H1 (cell line): Measurements from ENCODE around the gene ZNF333. TPM values are rescaled to one million over a fixed set of nuclear protein-coding genes. Genes with fewer than 3 reads are reported as not detected.

ENCODE experiments used
- CTCF ChIA-PET: fragments of 300-600 bp; sonication (Branson Sonifier 250); formaldehyde crosslinking; loops from one replicate; lab custom pipeline; 2021; ENCODE audit not compliant: partially characterized antibody; lab: Charles Lee
- POLR2A ChIA-PET: fragments of 300-600 bp; sonication (Branson Sonifier 250); formaldehyde crosslinking; loops from one replicate; lab custom pipeline; 2021; ENCODE audit warnings: inconsistent platforms; ENCODE audit not compliant: partially characterized antibody; lab: Charles Lee
- DNase-seq, 2 experiments: peaks; one replicate each; pipeline versions ENCODE4 v3.0.0 to v3.0.0-alpha.2; 2010 to 2022; ENCODE audit warnings: low spot score in 2 of 2, low read depth in 1 of 2, mixed read lengths in 1 of 2
- FAIRE-seq: peaks from 2 replicates; lab custom pipeline; 2011; peaks lifted over from hg19 to GRCh38; lab: Jason Lieb, UNC
- H2AFZ ChIP-seq: 2 replicates; pipeline ENCODE4 v1.8.1; 2012; ENCODE audit warnings: low read length, inconsistent platforms
- H2AK5ac ChIP-seq: 2 replicates; pipeline ENCODE4 v1.6.1; 2013; ENCODE audit warnings: low read depth, low read length
- H2BK120ac ChIP-seq: replicated peaks from 2 replicates; pipeline ENCODE3; 2013; ENCODE audit warnings: low read depth, low read length, inconsistent platforms
- H2BK12ac ChIP-seq: 2 replicates; pipeline ENCODE4 v1.6.1; 2013; ENCODE audit warnings: low read depth, low read length
- H2BK15ac ChIP-seq: 2 replicates; pipeline ENCODE4 v1.6.1; 2013; ENCODE audit warnings: low read length
- H2BK20ac ChIP-seq: 2 replicates; pipeline ENCODE4 v1.6.1; 2013; ENCODE audit warnings: low read length
- H2BK5ac ChIP-seq: 2 replicates; pipeline ENCODE4 v1.6.1; 2013; ENCODE audit warnings: low read depth, low read length
- H3K14ac ChIP-seq: 2 replicates; pipeline ENCODE4 v1.6.1; 2013; ENCODE audit warnings: inconsistent platforms; ENCODE audit not compliant: insufficient read length
- H3K18ac ChIP-seq: 2 replicates; pipeline ENCODE4 v1.6.1; 2013; ENCODE audit warnings: low read length; ENCODE audit errors: extremely low read depth
- H3K23ac ChIP-seq: 2 replicates; pipeline ENCODE4 v1.6.1; 2013; ENCODE audit warnings: inconsistent platforms; ENCODE audit not compliant: insufficient read length
- H3K23me2 ChIP-seq: 2 replicates; pipeline ENCODE4 v1.6.1; 2013; ENCODE audit warnings: low read depth, low read length
- H3K27ac ChIP-seq: 2 replicates; pipeline ENCODE4 v1.6.1; 2011; ENCODE audit warnings: low read depth, low read length, inconsistent platforms
- H3K27me3 ChIP-seq, 4 experiments: replicated peaks in 1 of 4; 1 replicate in 1 of 4; 2 replicates in 3 of 4; pipeline versions ENCODE4 v1.6.1 to v1.8.1; 2011 to 2013; ENCODE audit warnings: low read length in 3 of 4, mild to moderate bottlenecking in 3 of 4, inconsistent platforms in 2 of 4, mixed read lengths in 2 of 4, moderate library complexity in 1 of 4; ENCODE audit not compliant: control insufficient read depth in 3 of 4, insufficient read depth in 3 of 4; ENCODE audit errors: extremely low read depth in 1 of 4
- H3K36me3 ChIP-seq, 4 experiments: 2 replicates each; pipeline versions ENCODE4 v1.6.1 to v1.8.1; 2011 to 2013; ENCODE audit warnings: mild to moderate bottlenecking in 4 of 4, low read length in 3 of 4, moderate library complexity in 2 of 4, control low read depth in 1 of 4, inconsistent platforms in 1 of 4; ENCODE audit not compliant: insufficient read depth in 4 of 4, control insufficient read depth in 2 of 4
- H3K4ac ChIP-seq: replicated peaks from 2 replicates; pipeline ENCODE3; 2013; ENCODE audit warnings: low read length, low read depth, mixed read lengths, inconsistent platforms; ENCODE audit not compliant: insufficient read length
- H3K4me1 ChIP-seq, 4 experiments: replicated peaks in 1 of 4; 1 replicate in 1 of 4; 2 replicates in 3 of 4; pipeline versions ENCODE4 v1.6.1 to v1.8.1; 2011 to 2013; ENCODE audit warnings: low read length in 3 of 4, inconsistent platforms in 2 of 4, mixed read lengths in 1 of 4; ENCODE audit not compliant: insufficient read depth in 4 of 4, control insufficient read depth in 3 of 4
- H3K4me2 ChIP-seq, 2 experiments: 2 replicates each; pipeline versions ENCODE4 v1.6.1 to v1.8.1; 2011 to 2013; ENCODE audit warnings: low read depth in 2 of 2, low read length in 2 of 2, control low read depth in 1 of 2, inconsistent platforms in 1 of 2, mild to moderate bottlenecking in 1 of 2; ENCODE audit not compliant: insufficient read depth in 1 of 2
- H3K4me3 ChIP-seq, 4 experiments: fragments of 200-600, 300-600 bp in 1 of 4; sonication (generic), shearing (Covaris generic), sonication (Bioruptor Twin) in 1 of 4; 2 replicates each; pipeline versions ENCODE4 v1.5.1 to v1.8.1; 2011 to 2016; ENCODE audit warnings: low read length in 4 of 4, low read depth in 3 of 4, control low read depth in 2 of 4, inconsistent platforms in 2 of 4, mild to moderate bottlenecking in 2 of 4, mixed read lengths in 1 of 4, moderate library complexity in 1 of 4; ENCODE audit not compliant: insufficient read depth in 2 of 4; ENCODE audit errors: extremely low read depth in 1 of 4
- H3K56ac ChIP-seq: replicated peaks from 2 replicates; pipeline ENCODE3; 2013; ENCODE audit warnings: low read depth, mild to moderate bottlenecking, mixed read lengths, low read length, inconsistent platforms; ENCODE audit not compliant: insufficient read length
- H3K79me1 ChIP-seq: 2 replicates; pipeline ENCODE4 v1.6.1; 2013; ENCODE audit warnings: low read depth, low read length, control low read depth
- H3K79me2 ChIP-seq, 2 experiments: 2 replicates each; pipeline versions ENCODE4 v1.6.1 to v1.8.1; 2012 to 2013; ENCODE audit warnings: low read length in 2 of 2, mild to moderate bottlenecking in 2 of 2, inconsistent platforms in 1 of 2; ENCODE audit not compliant: insufficient read depth in 2 of 2, control insufficient read depth in 1 of 2
- H3K9ac ChIP-seq, 4 experiments: replicated peaks in 1 of 4; 1 replicate in 1 of 4; 2 replicates in 3 of 4; pipeline versions ENCODE4 v1.6.1 to v1.8.1; 2011 to 2013; ENCODE audit warnings: low read depth in 3 of 4, low read length in 3 of 4, control low read depth in 2 of 4, mild to moderate bottlenecking in 2 of 4, moderate library complexity in 2 of 4, inconsistent platforms in 1 of 4; ENCODE audit errors: extremely low read depth in 1 of 4
- H3K9me3 ChIP-seq, 2 experiments: 2 replicates each; pipeline versions ENCODE4 v1.6.1 to v1.8.1; 2012 to 2013; ENCODE audit warnings: mild to moderate bottlenecking in 2 of 2, moderate library complexity in 2 of 2, control low read depth in 1 of 2, inconsistent platforms in 1 of 2, low read depth in 1 of 2, low read length in 1 of 2, mixed read lengths in 1 of 2; ENCODE audit not compliant: insufficient read depth in 2 of 2
- H4K20me1 ChIP-seq, 2 experiments: replicated peaks in 1 of 2; 2 replicates each; pipeline versions ENCODE3 to v1.8.1; 2011 to 2013; ENCODE audit warnings: inconsistent platforms in 2 of 2, low read length in 2 of 2, mild to moderate bottlenecking in 1 of 2; ENCODE audit not compliant: insufficient read depth in 2 of 2, control insufficient read depth in 1 of 2
- H4K5ac ChIP-seq: 2 replicates; pipeline ENCODE4 v1.6.1; 2013; ENCODE audit warnings: low read length, low read depth, mixed read lengths, inconsistent platforms; ENCODE audit not compliant: insufficient read length
- H4K8ac ChIP-seq: 2 replicates; pipeline ENCODE4 v1.8.0; 2013; ENCODE audit warnings: mild to moderate bottlenecking, moderate library complexity, low read length, inconsistent platforms; ENCODE audit not compliant: insufficient read depth; ENCODE audit errors: extremely low read depth
- H4K91ac ChIP-seq: replicated peaks from 2 replicates; pipeline ENCODE3; 2013; ENCODE audit warnings: low read length, mixed read lengths, inconsistent platforms; ENCODE audit not compliant: insufficient read length
- BRCA1 ChIP-seq: IDR thresholded peaks from 2 replicates; pipeline ENCODE4 v1.6.1; 2012; ENCODE audit warnings: low read depth, low read length, improper control_type of control experiment
- E2F6 ChIP-seq: IDR thresholded peaks from 2 replicates; pipeline ENCODE4 v1.6.1; 2012; ENCODE audit warnings: inconsistent platforms
- HDAC2 ChIP-seq, 2 experiments: fragments of 300-600 bp in 1 of 2; sonication (generic) in 1 of 2; IDR thresholded peaks; 2 replicates each; pipeline ENCODE4 v1.6.1; 2011 to 2012; ENCODE audit warnings: low read depth in 2 of 2, low read length in 2 of 2, mild to moderate bottlenecking in 2 of 2, moderate library complexity in 2 of 2, borderline replicate concordance in 1 of 2, inconsistent platforms in 1 of 2
- HDAC6 ChIP-seq: IDR thresholded peaks from one replicate; pipeline ENCODE4 v1.7.1; 2012; ENCODE audit warnings: low read depth, mild to moderate bottlenecking, inconsistent platforms, low read length, moderate library complexity
- POLR2A ChIP-seq, 2 experiments: IDR thresholded peaks; 1 replicate in 1 of 2; 2 replicates in 1 of 2; pipeline ENCODE4 v1.6.1; 2011; ENCODE audit warnings: low read depth in 2 of 2, low read length in 2 of 2, mild to moderate bottlenecking in 2 of 2; ENCODE audit errors: control extremely low read depth in 1 of 2
- RAD21 ChIP-seq, 2 experiments: IDR thresholded peaks in 1 of 2; conservative IDR thresholded peaks in 1 of 2; 2 replicates each; pipeline ENCODE4 v1.6.1; 2011; ENCODE audit warnings: low read depth in 2 of 2, low read length in 2 of 2, improper control_type of control experiment in 1 of 2, inconsistent platforms in 1 of 2, mild to moderate bottlenecking in 1 of 2, moderate library complexity in 1 of 2
- RFX5 ChIP-seq: IDR thresholded peaks from 2 replicates; pipeline ENCODE4 v1.6.1; 2011; ENCODE audit warnings: low read depth, low read length, improper control_type of control experiment, borderline replicate concordance
- YY1 ChIP-seq: IDR thresholded peaks from 2 replicates; pipeline ENCODE4 v1.6.1; 2011; ENCODE audit warnings: low read depth, mild to moderate bottlenecking, low read length
- ZNF274 ChIP-seq: IDR thresholded peaks from 2 replicates; pipeline ENCODE4 v1.7.0; 2012; ENCODE audit warnings: low read length, borderline replicate concordance; ENCODE audit errors: extremely low read depth
- WGBS, 2 experiments: shearing (Covaris generic) in 1 of 2; methylation state at CpG; one replicate each; pipeline versions ENCODE4 v1.1.6 to v1.1.7; 2013 to 2015; ENCODE audit warnings: low lambda C conversion rate in 2 of 2, mixed read lengths in 2 of 2, inconsistent platforms in 1 of 2, low coverage in 1 of 2, missing lambda C conversion rate in 1 of 2; ENCODE audit not compliant: insufficient replicate concordance in 2 of 2, insufficient coverage in 1 of 2, insufficient read length in 1 of 2; ENCODE audit errors: extremely low coverage in 1 of 2, missing lambda C conversion rate in 1 of 2; 5-methylcytosine and 5-hydroxymethylcytosine counted together
- polyA plus RNA-seq, 7 experiments: library from polyadenylated mRNA; depleted of rRNA in 3 of 7; stranded (reverse) in 5 of 7; unstranded in 2 of 7; fragments of >200 nt in 5 of 7; fragments of 200-250 nt in 2 of 7; gene quantifications; 1 replicate in 5 of 7; 2 replicates in 1 of 7; 4 replicates in 1 of 7; pipeline versions ENCODE4 v1.2.1 to v1.2.3, GENCODE V29; 2011 to 2013; ENCODE audit warnings: missing spikeins in 2 of 7, mixed read lengths in 2 of 7
- total RNA-seq: library from RNA; stranded (reverse); fragmentation: NEBNext Ultra II Directional; extraction: Animal tissue kit (Norgen Biotek cat#: 25700); gene quantifications from 2 replicates; pipeline ENCODE4 v1.2.1, GENCODE V29; 2021
- TF ChIP-seq, protein P1 (sequence below): IDR thresholded peaks from 2 replicates; pipeline ENCODE4 v1.6.1; 2012; ENCODE audit warnings: inconsistent platforms

ZNF333 gene
- total and polyA plus RNA-seq, 2 of the 8 experiments (the other 6 are each of a cell fraction or from before 2014, with no cell fraction given), result 7.3 to 8.4 TPM

DNA sequence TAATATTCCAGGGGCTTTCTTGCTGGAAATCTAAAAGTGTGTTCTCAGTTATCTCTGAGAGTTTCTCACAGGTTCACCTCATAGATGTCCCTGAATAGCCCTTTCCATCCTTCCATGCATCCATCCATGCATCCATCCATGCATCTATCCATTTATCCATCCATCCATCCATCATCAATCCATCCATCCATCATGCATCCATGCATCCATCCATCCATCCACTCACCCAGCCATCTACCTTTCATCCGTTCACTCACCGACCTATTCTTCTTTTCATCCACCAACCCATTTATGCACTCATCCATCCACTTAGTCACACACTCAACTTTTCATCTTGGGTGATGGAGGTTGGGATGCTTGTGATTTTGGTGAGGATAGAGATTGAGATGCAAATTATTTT, 7.8 kb upstream of the ZNF333 start:
- H4K8ac ChIP-seq, result no peak overlapping the region
- H2BK5ac ChIP-seq, result no peak overlapping the region
- TF ChIP-seq BRCA1 (no peak), HDAC2 (IDR thresholded peaks at IDR 0.05; ENCODE audit: borderline replicate concordance in 1 of 2, low read depth in 2 of 2, low read length in 2 of 2) (no peak), ZNF274 (no peak), E2F6 (no peak), YY1 (no peak), POLR2A (IDR thresholded peaks at IDR 0.05; ENCODE audit: control extremely low read depth in 1 of 2, low read depth in 2 of 2, low read length in 2 of 2) (no peak), RAD21 (IDR thresholded peaks at IDR 0.05 in 1 of 2, conservative IDR thresholded peaks at IDR 0.05 in 1 of 2; ENCODE audit: low read depth in 2 of 2, low read length in 2 of 2) (no peak), HDAC6 (no peak), RFX5 (no peak)
- TF ChIP-seq, protein P1, sequence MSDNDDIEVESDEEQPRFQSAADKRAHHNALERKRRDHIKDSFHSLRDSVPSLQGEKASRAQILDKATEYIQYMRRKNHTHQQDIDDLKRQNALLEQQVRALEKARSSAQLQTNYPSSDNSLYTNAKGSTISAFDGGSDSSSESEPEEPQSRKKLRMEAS, result no peak
- no peak overlapping the region for H3K4me3 ChIP-seq
- no peak overlapping the region for H4K91ac ChIP-seq
- no peak overlapping the region for H3K4ac ChIP-seq
- no peak for FAIRE-seq
- no peak overlapping the region for H2BK20ac ChIP-seq
- H3K9ac ChIP-seq, result no peak overlapping the region
- H3K18ac ChIP-seq, result no peak overlapping the region
- H2BK120ac ChIP-seq, result no peak overlapping the region
- H4K5ac ChIP-seq, result no peak overlapping the region
- H3K14ac ChIP-seq, result no peak overlapping the region
- H2AK5ac ChIP-seq, result no peak overlapping the region
- H2BK15ac ChIP-seq, result no peak overlapping the region
- no peak overlapping the region for H3K56ac ChIP-seq
- no peak overlapping the region for H2BK12ac ChIP-seq
- 92 to 100% methylated on average over 2 of the region's 2 CpGs for WGBS, 2 experiments
- H3K23me2 ChIP-seq, result peaks cover 5% of the 10 kb centered on the region
- H3K4me1 ChIP-seq, result no peaks in the 10 kb centered on the region
- H3K27ac ChIP-seq, result no peak overlapping the region
- H3K36me3 ChIP-seq, result no peaks in the 10 kb centered on the region
- no peaks in the 10 kb centered on the region for H3K79me2 ChIP-seq
- H3K9me3 ChIP-seq, result peaks cover 5 to 18% of the 10 kb centered on the region in 2 experiments; a peak in 3 of 4 replicates
- peaks cover 0 to 2% of the 10 kb centered on the region in 2 experiments for H4K20me1 ChIP-seq
- no peak overlapping the region for H3K4me2 ChIP-seq
- CTCF ChIA-PET, result no interaction called here
- no peak for DNase-seq
- no peak overlapping the region for H2AFZ ChIP-seq
- H3K27me3 ChIP-seq, result no peaks in the 10 kb centered on the region
- H3K79me1 ChIP-seq, result no peaks in the 10 kb centered on the region
- POLR2A ChIA-PET, result no interaction called here
- no peak overlapping the region for H3K23ac ChIP-seq
